RWPE2 (cell line): ENCODE data around the gene LRP3.

Experiments
- ATAC-seq: fragments of 200-7000 bp; cut with Tn5 transposase; 3 replicates; pipeline ENCODE4 v1.9.1; 2021; ENCODE audit warnings: low read depth
- DNase-seq: peaks from one replicate; pipeline ENCODE4 v3.0.0-alpha.2; 2020; ENCODE audit warnings: low spot score
- H3K27ac ChIP-seq: fragments of 450-650 bp; 2 replicates; pipeline ENCODE4 v1.5.1; 2017; ENCODE audit warnings: mild to moderate bottlenecking; ENCODE audit not compliant: poor library complexity, severe bottlenecking
- H3K27me3 ChIP-seq: fragments of 250-450 bp; sonication (Bioruptor Pico); 2 replicates; pipeline ENCODE4 v1.5.1; 2021; ENCODE audit warnings: mild to moderate bottlenecking, moderate library complexity; ENCODE audit not compliant: insufficient read depth, poor library complexity, severe bottlenecking
- H3K36me3 ChIP-seq: fragments of 250-450 bp; sonication (Bioruptor Pico); 2 replicates; pipeline ENCODE4 v1.5.1; 2020; ENCODE audit warnings: low read depth, mild to moderate bottlenecking, moderate library complexity
- H3K4me1 ChIP-seq: fragments of 250-450 bp; sonication (Bioruptor Pico); 2 replicates; pipeline ENCODE4 v1.5.1; 2021; ENCODE audit warnings: mild to moderate bottlenecking, moderate library complexity; ENCODE audit not compliant: insufficient read depth, poor library complexity, severe bottlenecking
- H3K4me3 ChIP-seq: fragments of 250-450 bp; sonication (Bioruptor Pico); 2 replicates; pipeline ENCODE4 v1.5.1; 2021; ENCODE audit warnings: mild to moderate bottlenecking, moderate library complexity; ENCODE audit not compliant: severe bottlenecking
- H3K9me3 ChIP-seq: fragments of 250-450 bp; sonication (Bioruptor Pico); 2 replicates; pipeline ENCODE4 v1.5.1; 2021; ENCODE audit warnings: mild to moderate bottlenecking, moderate library complexity; ENCODE audit not compliant: severe bottlenecking
- CTCF ChIP-seq: fragments of 450-650 bp; IDR thresholded peaks from one replicate; pipeline ENCODE4 v1.5.1; 2017; ENCODE audit warnings: mild to moderate bottlenecking, moderate library complexity; ENCODE audit not compliant: poor library complexity, severe bottlenecking

The LRP3 gene

GRCh38 chr19:33234736-33235135 lies 40.6 kb downstream of the LRP3 start:
- Histone ChIP-seq H3K27me3 (no peaks in the 10 kb centered on the region), H3K4me1 (no peaks in the 10 kb centered on the region), H3K4me3 (no peak overlapping the region), H3K9me3 (no peaks in the 10 kb centered on the region), H3K27ac (no peak overlapping the region), H3K36me3 (no peaks in the 10 kb centered on the region)
- no peak for TF ChIP-seq CTCF
- ATAC-seq (no peak), DNase-seq (no peak)

- TF ChIP-seq CTCF, result peak; percentile 86
- Histone ChIP-seq H3K27ac (no peak overlapping the region), H3K36me3 (no peaks in the 10 kb centered on the region), H3K4me3 (no peak overlapping the region), H3K9me3 (no peaks in the 10 kb centered on the region), H3K27me3 (no peaks in the 10 kb centered on the region), H3K4me1 (no peaks in the 10 kb centered on the region)
- peak; percentile 66 for ATAC-seq
- no peak for DNase-seq
Observed at GRCh38 chr19:33235269-33235995, 41.3 kb downstream of the LRP3 start.

GRCh38 chr19:33235996-33236350 lies 41.8 kb downstream of the LRP3 start:
- ATAC-seq, result no peak
- Histone ChIP-seq H3K27me3 (no peaks in the 10 kb centered on the region), H3K27ac (no peak overlapping the region), H3K4me1 (no peaks in the 10 kb centered on the region), H3K36me3 (no peaks in the 10 kb centered on the region), H3K4me3 (no peak overlapping the region), H3K9me3 (no peaks in the 10 kb centered on the region)
- TF ChIP-seq CTCF, result no peak
- no peak for DNase-seq

- H3K27me3 ChIP-seq, result no peaks in the 10 kb centered on the region
Observed at GRCh38 chr19:33236696-33237390, 42.7 kb downstream of the LRP3 start.

More at GRCh38 chr19:33236696-33237390, 42.7 kb downstream of the LRP3 start:
- no peaks in the 10 kb centered on the region for H3K36me3 ChIP-seq
- H3K27ac ChIP-seq, result no peak overlapping the region
- no peak overlapping the region for H3K4me3 ChIP-seq
- ATAC-seq, result no peak
- no peaks in the 10 kb centered on the region for H3K9me3 ChIP-seq
- no peak for DNase-seq
- no peak for TF ChIP-seq CTCF
- H3K4me1 ChIP-seq, result no peaks in the 10 kb centered on the region
